BLaER1 treated with 17β-estradiol and CSF1 and Interleukin-3, amounts not matched to agents 10 nM and 100 nM (cell line): ENCODE measurements around the gene PALB2.
A peak's percentile ranks its signal among the peaks of the same experiment; 100 is the strongest.

Experiments used
- H3K27ac ChIP-seq, 11 experiments: shearing (Covaris generic); formaldehyde crosslinking; 2 replicates each; pipeline ENCODE4 v1.8.1; 2022
- H3K27me3 ChIP-seq, 11 experiments: shearing (Covaris generic); formaldehyde crosslinking; 2 replicates each; pipeline ENCODE4 v1.8.1; 2022
- H3K36me3 ChIP-seq, 11 experiments: shearing (Covaris generic); formaldehyde crosslinking; 2 replicates each; pipeline ENCODE4 v1.8.1; 2022
- H3K4me1 ChIP-seq, 10 experiments: shearing (Covaris generic); formaldehyde crosslinking; 2 replicates each; pipeline ENCODE4 v1.8.1; 2022
- H3K4me2 ChIP-seq, 11 experiments: shearing (Covaris generic); formaldehyde crosslinking; 2 replicates each; pipeline ENCODE4 v1.8.1; 2022
- H3K4me3 ChIP-seq, 10 experiments: shearing (Covaris generic); formaldehyde crosslinking; 2 replicates each; pipeline ENCODE4 v1.8.1; 2022
- H3K9ac ChIP-seq, 11 experiments: shearing (Covaris generic); formaldehyde crosslinking; 2 replicates each; pipeline ENCODE4 v1.8.1; 2022
- H3K9me3 ChIP-seq, 11 experiments: shearing (Covaris generic); formaldehyde crosslinking; replicated peaks in 1 of 11; 2 replicates each; pipeline ENCODE4 v1.8.1; 2022
- H4K20me1 ChIP-seq, 11 experiments: shearing (Covaris generic); formaldehyde crosslinking; 2 replicates each; pipeline ENCODE4 v1.8.1; 2022
- Cebpa-rat ChIP-seq, 11 experiments: shearing (Covaris generic); IDR thresholded peaks; 2 replicates each; pipeline ENCODE4 v1.8.1; 2022

The PALB2 gene

DNA sequence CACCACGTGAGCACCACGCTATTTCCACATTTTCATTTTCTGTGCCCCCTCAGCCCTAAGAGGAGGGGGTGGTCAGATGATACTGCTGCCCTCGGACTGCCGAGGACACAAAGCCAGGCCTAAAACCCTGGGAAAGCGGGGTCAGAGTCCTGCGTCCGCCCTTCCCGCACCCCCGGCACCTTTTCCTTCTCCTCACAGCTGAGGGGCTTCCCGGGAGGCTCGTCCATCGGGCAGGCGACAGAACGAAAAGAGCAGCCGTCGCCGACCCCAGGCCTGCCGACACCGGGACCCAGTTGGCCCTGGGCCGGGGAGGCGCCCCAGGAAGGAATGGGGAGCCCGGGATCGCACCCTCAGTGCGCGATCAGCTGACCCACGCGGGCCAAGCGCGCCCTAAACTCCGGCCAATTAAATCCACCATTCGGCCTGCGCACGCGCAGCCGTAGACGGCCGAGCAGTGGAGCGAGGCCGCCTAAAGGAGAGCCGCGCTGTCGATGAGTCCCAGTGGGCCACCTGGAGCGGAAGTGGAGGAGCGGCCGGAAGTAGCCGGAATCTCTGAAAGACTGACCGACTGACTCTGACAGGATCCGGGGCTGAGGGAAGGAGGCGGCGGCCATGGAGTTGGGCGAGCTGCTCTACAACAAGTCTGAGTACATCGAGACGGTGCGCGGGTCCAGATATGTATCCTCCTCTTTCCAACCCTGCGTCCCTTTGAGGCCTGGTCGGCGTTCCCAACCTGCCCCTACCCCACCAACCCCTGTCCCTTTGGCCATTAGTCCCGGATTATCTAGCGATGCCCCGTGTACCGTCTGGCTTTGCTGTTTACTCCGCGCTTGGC, at the start of gene PALB2, which contains the start of gene DCTN5:
TSS of gene PALB2 (minus strand) at position 380 of the 835 bp plus-strand sequence. CDS start at position 227, 153 bp downstream.
TSS of gene DCTN5 (plus strand) at position 536 of the 835 bp plus-strand sequence. CDS start at position 613, 77 bp downstream.
- TF ChIP-seq Cebpa-rat (IDR thresholded peaks at IDR 0.05) = no peak
- peak within 1 kb of the TSS; percentile 88 to 96 (median 94) for H3K9ac ChIP-seq
- peaks cover 47 to 64% (median 58%) of the 10 kb centered on the region in 11 experiments for H3K36me3 ChIP-seq
- H3K4me1 ChIP-seq = peaks cover 25 to 34% (median 26%) of the 10 kb centered on the region in 10 experiments
- H3K27me3 ChIP-seq = no peaks in the 10 kb centered on the region
- peak within 1 kb of the TSS; percentile 84 to 98 (median 93) for H3K4me2 ChIP-seq
- peak within 1 kb of the TSS; percentile 71 to 97 (median 90) for H3K4me3 ChIP-seq
- H3K27ac ChIP-seq = peak within 1 kb of the TSS; percentile 71 to 96 (median 92)
- peaks cover 0 to 19% (median 3%) of the 10 kb centered on the region in 11 experiments; a peak in 8 of 22 replicates for H4K20me1 ChIP-seq
- no peaks in the 10 kb centered on the region for H3K9me3 ChIP-seq

DNA sequence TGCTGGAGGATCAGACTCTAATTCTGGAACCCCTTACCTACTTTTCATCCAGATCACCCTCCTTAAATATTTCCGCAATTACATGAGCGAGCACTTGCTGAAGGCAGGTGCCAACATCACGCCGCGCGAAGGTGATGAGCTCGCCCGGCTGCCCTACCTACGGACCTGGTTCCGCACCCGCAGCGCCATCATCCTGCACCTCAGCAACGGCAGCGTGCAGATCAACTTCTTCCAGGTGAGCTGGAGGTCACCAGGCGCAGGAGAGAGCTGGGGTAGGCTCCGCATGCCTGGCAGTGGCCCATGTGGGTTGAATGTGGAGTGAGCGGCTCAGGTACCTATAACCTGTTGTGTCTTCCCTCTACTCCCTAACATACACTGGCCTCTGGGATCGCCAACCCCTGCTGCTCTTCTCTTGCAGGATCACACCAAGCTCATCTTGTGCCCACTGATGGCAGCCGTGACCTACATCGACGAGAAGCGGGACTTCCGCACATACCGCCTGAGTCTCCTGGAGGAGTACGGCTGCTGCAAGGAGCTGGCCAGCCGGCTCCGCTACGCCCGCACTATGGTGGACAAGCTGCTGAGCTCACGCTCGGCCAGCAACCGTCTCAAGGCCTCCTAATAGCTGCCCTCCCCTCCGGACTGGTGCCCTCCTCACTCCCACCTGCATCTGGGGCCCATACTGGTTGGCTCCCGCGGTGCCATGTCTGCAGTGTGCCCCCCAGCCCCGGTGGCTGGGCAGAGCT, 48.5 kb upstream of the PALB2 start:
- Histone ChIP-seq H3K27ac (no peak overlapping the region), H3K4me2 (no peak overlapping the region), H4K20me1 (peaks cover 0 to 75% (median 54%) of the 10 kb centered on the region in 11 experiments; a peak in 14 of 22 replicates), H3K9me3 (no peaks in the 10 kb centered on the region), H3K36me3 (peaks cover 62 to 80% (median 77%) of the 10 kb centered on the region in 11 experiments), H3K27me3 (no peaks in the 10 kb centered on the region), H3K9ac (no peak overlapping the region), H3K4me3 (no peak overlapping the region), H3K4me1 (peaks cover 0 to 2% (median 0%) of the 10 kb centered on the region in 10 experiments; a peak in 1 of 20 replicates)
- no peak for TF ChIP-seq Cebpa-rat (IDR thresholded peaks at IDR 0.05)

DNA sequence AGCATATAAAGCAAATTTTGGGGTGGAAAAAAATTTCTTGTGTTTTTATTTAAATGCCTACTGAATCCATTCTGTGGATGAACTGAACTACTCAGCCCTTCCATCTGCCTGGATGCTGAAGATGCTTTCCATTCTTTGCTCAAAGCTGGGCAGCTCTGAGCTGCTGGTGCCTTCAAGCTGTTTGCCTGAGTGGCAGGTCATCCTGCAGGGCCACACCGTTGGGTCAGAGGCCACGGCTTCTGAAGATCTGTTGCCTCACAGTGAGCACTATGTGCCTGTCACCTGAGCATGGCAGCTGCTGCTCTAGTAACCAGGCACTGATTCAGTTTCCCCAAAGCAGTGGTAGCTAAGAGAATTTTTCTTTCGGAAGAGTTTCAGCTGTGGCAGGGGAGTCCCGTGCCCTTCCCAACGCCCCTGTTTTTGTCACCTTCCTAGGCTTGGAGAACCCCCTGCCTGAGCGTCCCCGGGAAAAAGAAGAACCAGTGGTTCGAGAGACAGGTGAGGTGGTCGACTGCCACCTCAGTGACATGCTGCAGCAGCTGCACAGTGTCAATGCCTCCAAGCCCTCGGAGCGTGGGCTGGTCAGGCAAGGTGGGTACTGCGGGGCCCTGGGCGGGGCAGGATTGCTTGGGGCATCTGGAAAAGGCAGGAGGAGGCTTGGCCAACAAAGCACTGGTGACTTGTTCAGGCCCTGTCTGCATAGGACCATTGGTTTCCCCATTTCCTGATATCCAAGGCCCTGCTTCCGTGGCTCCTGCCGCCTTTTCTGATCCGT, 46.1 kb upstream of the PALB2 start:
- H3K27me3 ChIP-seq = no peaks in the 10 kb centered on the region
- no peak overlapping the region for H3K4me3 ChIP-seq
- TF ChIP-seq Cebpa-rat (IDR thresholded peaks at IDR 0.05) = no peak
- peaks cover 0 to 94% (median 75%) of the 10 kb centered on the region in 11 experiments; a peak in 16 of 22 replicates for H4K20me1 ChIP-seq
- H3K4me2 ChIP-seq = no peak overlapping the region
- no peak overlapping the region for H3K9ac ChIP-seq
- H3K36me3 ChIP-seq = peaks cover 77 to 100% (median 99%) of the 10 kb centered on the region in 11 experiments
- no peaks in the 10 kb centered on the region for H3K9me3 ChIP-seq
- no peak overlapping the region for H3K27ac ChIP-seq
- H3K4me1 ChIP-seq = peaks cover 0 to 20% (median under 1%) of the 10 kb centered on the region in 10 experiments; a peak in 9 of 20 replicates

DNA sequence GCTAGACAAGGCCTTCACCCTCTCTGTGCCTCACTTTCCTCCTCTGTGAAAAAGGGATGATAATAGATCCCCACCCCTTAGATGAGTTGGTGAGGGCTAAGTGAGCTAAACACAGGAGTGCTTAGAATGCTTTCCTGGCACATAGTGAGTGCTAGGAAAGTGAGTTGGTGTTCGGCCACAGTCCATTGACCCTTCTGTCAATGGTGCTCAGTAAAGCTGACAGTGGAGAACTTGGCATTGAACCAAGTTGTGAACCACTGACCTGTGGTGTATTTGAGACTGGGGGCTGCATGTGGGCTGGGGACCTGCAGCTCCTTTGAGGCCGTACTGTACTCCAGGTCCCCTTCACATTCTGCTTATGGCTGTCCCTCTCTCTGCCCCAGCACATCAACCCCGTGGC, 42.4 kb upstream of the PALB2 start:
- peaks cover 49 to 87% (median 84%) of the 10 kb centered on the region in 11 experiments for H3K36me3 ChIP-seq
- peaks cover 28 to 50% (median 32%) of the 10 kb centered on the region in 10 experiments for H3K4me1 ChIP-seq
- peak overlapping the region in 1 of 11 experiments; percentile 41; a peak in 1 of 22 replicates for H3K9ac ChIP-seq
- no peaks in the 10 kb centered on the region for H3K27me3 ChIP-seq
- peak overlapping the region in 3 of 11 experiments; percentile 97 to 100 (median 98); a peak in 3 of 22 replicates for H3K4me2 ChIP-seq
- TF ChIP-seq Cebpa-rat (IDR thresholded peaks at IDR 0.05) = no peak
- peak overlapping the region in 1 of 11 experiments; percentile 27; a peak in 1 of 22 replicates for H3K27ac ChIP-seq
- H3K9me3 ChIP-seq = no peaks in the 10 kb centered on the region
- peaks cover 5 to 93% (median 64%) of the 10 kb centered on the region in 11 experiments; a peak in 20 of 22 replicates for H4K20me1 ChIP-seq
- no peak overlapping the region for H3K4me3 ChIP-seq

DNA sequence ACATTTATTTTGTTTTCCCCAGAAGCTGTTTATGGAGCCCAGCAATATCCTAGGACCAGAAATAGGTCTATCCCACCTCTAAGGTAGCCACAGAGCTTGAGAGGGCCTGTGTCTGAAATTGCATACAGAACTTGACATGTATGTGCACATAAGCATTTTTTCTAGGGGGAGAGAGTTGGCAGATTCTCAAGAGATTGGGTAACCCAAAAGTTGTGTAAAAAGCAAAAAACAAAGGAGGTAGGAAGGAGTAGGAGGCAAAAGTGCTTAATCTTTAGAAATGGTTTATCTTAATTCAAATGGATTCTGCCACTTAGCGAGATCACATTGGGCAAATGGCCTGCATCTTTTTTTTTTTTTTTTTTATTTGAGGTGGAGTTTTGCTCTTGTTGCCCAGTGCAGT, 41.1 kb upstream of the PALB2 start:
- Histone ChIP-seq H3K27me3 (no peaks in the 10 kb centered on the region), H3K9ac (peak overlapping the region in 1 of 11 experiments; percentile 1; a peak in 1 of 22 replicates), H3K4me3 (peak overlapping the region in 2 of 10 experiments; percentile 4 to 81; a peak in 1 of 20 replicates), H3K9me3 (no peaks in the 10 kb centered on the region), H3K36me3 (peaks cover 36 to 74% (median 71%) of the 10 kb centered on the region in 11 experiments), H3K4me1 (peaks cover 31 to 61% (median 39%) of the 10 kb centered on the region in 10 experiments), H3K27ac (peak overlapping the region in 1 of 11 experiments; percentile 27; a peak in 2 of 22 replicates), H4K20me1 (peaks cover 5 to 80% (median 51%) of the 10 kb centered on the region in 11 experiments; a peak in 20 of 22 replicates), H3K4me2 (peak overlapping the region; percentile 86 to 100 (median 95); a peak in 18 of 22 replicates)
- TF ChIP-seq Cebpa-rat (IDR thresholded peaks at IDR 0.05) = no peak; a peak in 1 of 22 replicates

DNA sequence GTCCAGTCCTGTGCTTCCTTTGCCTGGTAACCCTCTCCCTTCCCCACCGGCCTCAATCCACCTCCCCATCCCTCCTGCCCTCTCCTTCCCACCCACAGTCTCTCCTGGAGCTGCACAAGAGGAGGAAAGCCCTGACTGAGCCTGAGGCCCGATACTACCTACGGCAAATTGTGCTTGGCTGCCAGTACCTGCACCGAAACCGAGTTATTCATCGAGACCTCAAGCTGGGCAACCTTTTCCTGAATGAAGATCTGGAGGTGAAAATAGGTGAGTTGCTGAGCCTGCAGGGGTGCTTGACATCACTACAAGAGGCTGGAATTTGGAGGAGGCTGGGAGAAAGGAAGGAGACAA, 38.9 kb upstream of the PALB2 start:
- Histone ChIP-seq H3K4me2 (peak overlapping the region; percentile 86 to 100 (median 95)), H3K4me3 (peak overlapping the region; percentile 68 to 94 (median 80)), H4K20me1 (peaks cover 5 to 60% (median 44%) of the 10 kb centered on the region in 11 experiments; a peak in 20 of 22 replicates), H3K9ac (peak overlapping the region; percentile 63 to 92 (median 85); a peak in 21 of 22 replicates), H3K9me3 (no peaks in the 10 kb centered on the region), H3K36me3 (peaks cover 21 to 62% (median 57%) of the 10 kb centered on the region in 11 experiments), H3K27ac (peak overlapping the region in 10 of 11 experiments; percentile 67 to 92 (median 83); a peak in 20 of 22 replicates), H3K4me1 (peaks cover 31 to 64% (median 39%) of the 10 kb centered on the region in 10 experiments), H3K27me3 (no peaks in the 10 kb centered on the region)
- TF ChIP-seq Cebpa-rat (IDR thresholded peaks at IDR 0.05) = no peak

DNA sequence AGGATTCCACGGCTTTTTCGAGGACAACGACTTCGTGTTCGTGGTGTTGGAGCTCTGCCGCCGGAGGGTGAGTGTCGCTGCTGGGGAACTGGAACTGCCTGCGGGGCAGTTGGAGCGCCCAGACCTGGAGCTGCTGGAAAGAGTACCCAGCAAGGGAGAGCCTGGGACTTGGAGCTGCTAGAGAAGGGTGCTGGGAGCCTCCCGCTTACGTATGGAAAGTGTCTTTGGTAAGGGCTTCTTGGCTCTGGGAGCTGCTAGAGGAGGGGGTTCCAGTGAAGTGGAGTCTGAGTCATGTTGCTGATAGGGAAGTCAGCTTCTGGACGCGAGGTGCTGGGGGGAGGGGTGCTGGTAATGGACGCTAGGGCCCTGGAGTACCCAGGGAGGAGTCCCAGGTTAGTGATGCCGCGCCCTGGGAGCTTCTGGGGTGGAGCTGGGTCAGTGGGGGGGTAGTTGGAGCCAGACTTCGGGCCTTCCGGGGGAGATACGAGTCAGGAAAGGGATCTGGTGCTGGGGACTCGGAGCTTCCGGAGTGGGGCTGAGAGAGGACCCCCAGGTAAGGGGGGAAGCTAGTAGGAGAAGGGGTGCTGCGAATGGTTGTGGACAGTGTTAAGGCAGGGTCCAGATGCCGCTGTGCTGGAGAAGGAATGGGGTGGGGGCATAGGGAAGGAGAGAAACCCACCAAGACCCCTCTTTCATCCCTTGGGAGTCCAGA, 38.3 kb upstream of the PALB2 start:
- Histone ChIP-seq H3K4me1 (peaks cover 31 to 64% (median 39%) of the 10 kb centered on the region in 10 experiments), H3K4me2 (peak overlapping the region; percentile 86 to 100 (median 95)), H3K27me3 (no peaks in the 10 kb centered on the region), H3K4me3 (peak overlapping the region; percentile 68 to 94 (median 80)), H4K20me1 (peaks cover 5 to 57% (median 41%) of the 10 kb centered on the region in 11 experiments; a peak in 20 of 22 replicates), H3K9me3 (no peaks in the 10 kb centered on the region), H3K9ac (peak overlapping the region; percentile 63 to 92 (median 85)), H3K27ac (peak overlapping the region in 10 of 11 experiments; percentile 67 to 92 (median 83); a peak in 20 of 22 replicates), H3K36me3 (peaks cover 19 to 62% (median 57%) of the 10 kb centered on the region in 11 experiments)
- no peak for TF ChIP-seq Cebpa-rat (IDR thresholded peaks at IDR 0.05)
